GM23338 (cell line): Measurements from ENCODE around the gene ZBTB1.

ENCODE experiments used
- CTCF ChIP-seq, 2 experiments: fragments of 200-600 bp in 1 of 2; sonication (generic) in 1 of 2; conservative IDR thresholded peaks; 2 replicates each; pipeline versions ENCODE4 v1.5.1 to v1.6.1; 2016 to 2017; ENCODE audit warnings: antibody characterized with exemption in 2 of 2, low read depth in 2 of 2, mild to moderate bottlenecking in 2 of 2, moderate library complexity in 1 of 2
- EZH2 ChIP-seq: fragments of 200-600 bp; sonication (generic); IDR thresholded peaks from one replicate; pipeline ENCODE4 v1.8.0; 2017; ENCODE audit warnings: antibody characterized with exemption, mild to moderate bottlenecking, low read depth; ENCODE audit not compliant: unreplicated experiment
- JUNB ChIP-seq: IDR thresholded peaks from one replicate; pipeline ENCODE4 v1.6.1; 2016; ENCODE audit warnings: antibody characterized with exemption; ENCODE audit not compliant: unreplicated experiment

DNA sequence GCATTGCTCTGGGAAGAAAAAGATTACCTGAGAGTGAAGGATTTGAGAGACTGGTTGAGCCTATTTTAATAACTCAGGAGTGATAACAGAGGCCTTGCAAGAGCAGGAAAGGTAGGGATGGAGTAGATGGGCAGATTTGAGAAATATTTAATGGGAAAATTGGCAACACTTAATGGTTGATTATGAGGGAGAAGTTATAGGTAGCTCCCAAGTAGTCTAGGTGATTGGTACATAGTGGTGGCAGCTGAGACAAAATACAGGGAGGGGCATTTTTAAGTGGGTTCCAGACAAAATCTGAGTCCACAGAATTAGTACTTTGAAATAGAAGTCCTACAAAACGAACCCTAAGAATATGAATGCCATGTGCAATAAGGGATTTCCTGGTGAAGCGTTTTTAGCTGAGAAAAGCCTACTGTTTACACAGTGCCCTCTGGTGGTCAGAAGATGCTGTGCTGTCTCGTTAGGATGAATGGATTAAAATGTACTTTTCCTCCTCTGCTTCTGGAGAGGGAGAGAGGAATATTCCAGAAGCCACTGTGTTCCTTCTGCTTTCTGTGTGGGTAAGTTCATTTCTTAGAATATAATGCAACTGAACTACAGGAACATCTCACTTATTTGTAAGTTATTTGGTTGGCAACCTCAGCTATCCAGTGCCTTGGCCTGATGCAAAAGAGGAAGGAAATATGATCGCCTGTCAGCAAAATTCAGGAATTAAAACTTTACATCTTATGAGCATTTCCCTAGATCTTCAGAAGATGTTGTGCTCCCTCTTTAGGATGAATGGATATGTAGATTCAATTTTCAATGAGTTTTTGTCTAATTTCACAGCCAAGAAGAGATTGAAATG lies 6.5 kb downstream of the ZBTB1 start:
- TF ChIP-seq CTCF (conservative IDR thresholded peaks at IDR 0.05; ENCODE audit: low read depth in 2 of 2) (peak; percentile 93 to 99), EZH2 (no peak), JUNB (no peak)
